ENCODE data around the gene USP28. TPM values are rescaled to one million over a fixed set of nuclear protein-coding genes. Genes with fewer than 3 reads are reported as not detected.
A peak's percentile ranks its signal among the peaks of the same experiment; 100 is the strongest.
"Not testable (repeated sequence)": the region's sequence is repeated elsewhere in the genome, so short reads cannot be mapped to it uniquely, and the experiment has no call there.

Gene USP28
- 34.2 TPM for polyA plus RNA-seq (2013, experiment 1 of 2)
- polyA plus RNA-seq (2013, experiment 2 of 2) = 34.9 TPM

- no peak within 1 kb of the TSS for H2BK15ac ChIP-seq (replicated peaks; ENCODE audit: low read depth)
- peak within 1 kb of the TSS; percentile 38 for H3K4ac ChIP-seq (ENCODE audit: low read depth, low read length)
- DNase-seq = peak; percentile 97
- H3K36me3 ChIP-seq (ENCODE audit: control insufficient read depth, insufficient read depth, low read length) = peaks cover 1% of the 10 kb centered on the region
- H3K27ac ChIP-seq (ENCODE audit: low read depth, low read length) = peak within 1 kb of the TSS; percentile 64
- peak within 1 kb of the TSS; percentile 87 for H2BK5ac ChIP-seq (ENCODE audit: low read length)
- peaks cover 9% of the 10 kb centered on the region for H3K79me1 ChIP-seq (ENCODE audit: low read length)
- WGBS (ENCODE audit: extremely low coverage, insufficient coverage, low lambda C conversion rate) = no CpG with 5 or more reads among the region's 95 CpGs
- peak within 1 kb of the TSS; percentile 84 for H3K4me2 ChIP-seq (ENCODE audit: low read length)
- peaks cover 4% of the 10 kb centered on the region for H3K4me1 ChIP-seq (ENCODE audit: control insufficient read depth, low read depth, low read length)
- H3K9ac ChIP-seq (ENCODE audit: low read length) = peak within 1 kb of the TSS; percentile 94
- peaks cover 26% of the 10 kb centered on the region for H3K79me2 ChIP-seq (ENCODE audit: control insufficient read depth, insufficient read depth, low read length)
- H3K18ac ChIP-seq (ENCODE audit: low read length) = peak within 1 kb of the TSS; percentile 100
- peak within 1 kb of the TSS; percentile 77 for H4K5ac ChIP-seq (ENCODE audit: low read length)
- H2BK120ac ChIP-seq (ENCODE audit: low read depth, low read length) = peak within 1 kb of the TSS; percentile 35
- no peak within 1 kb of the TSS for H2AK5ac ChIP-seq (ENCODE audit: low read length)
- H3K23ac ChIP-seq (ENCODE audit: low read length) = peak within 1 kb of the TSS; percentile 75
- peak within 1 kb of the TSS; percentile 98 for H3K56ac ChIP-seq (ENCODE audit: low read length)
- no peak within 1 kb of the TSS for H4K8ac ChIP-seq (ENCODE audit: low read depth, low read length)
- H3K4me3 ChIP-seq (ENCODE audit: low read length) = peak within 1 kb of the TSS; percentile 74
- no peaks in the 10 kb centered on the region for H3K27me3 ChIP-seq (ENCODE audit: insufficient read depth, low read length, poor library complexity)
These were observed at the start of gene USP28 for GRCh38 chr11:113875234-113876073. Gene USP28, minus strand, starts transcription at chr11:113875572. Its CDS starts 71 bp downstream, at chr11:113875501.

DNA sequence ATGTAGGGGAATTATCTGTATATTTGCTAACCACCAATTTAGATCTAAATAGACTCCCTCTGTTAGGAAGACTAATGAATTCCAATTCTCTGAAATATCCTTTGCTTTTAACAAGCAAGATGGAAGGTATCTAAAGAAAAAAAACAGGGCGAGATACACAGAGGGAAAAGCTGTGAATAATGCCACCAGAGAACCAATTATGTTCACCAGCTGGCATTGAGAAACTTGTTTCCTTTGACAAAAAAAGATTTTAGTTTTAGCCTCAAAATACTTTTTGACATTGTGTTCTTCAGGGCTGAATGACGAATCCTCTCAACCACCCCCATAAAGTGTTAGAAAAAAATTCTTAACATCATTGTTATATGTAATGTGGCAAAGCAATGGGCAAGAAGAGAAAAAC lies 48.2 kb upstream of the USP28 start:
- DNase-seq = no peak
- no peak overlapping the region for H3K56ac ChIP-seq (ENCODE audit: low read length)
- no peak overlapping the region for H4K8ac ChIP-seq (ENCODE audit: low read depth, low read length)
- H2BK5ac ChIP-seq (ENCODE audit: low read length) = no peak overlapping the region
- no peak overlapping the region for H4K5ac ChIP-seq (ENCODE audit: low read length)
- H2BK15ac ChIP-seq (replicated peaks; ENCODE audit: low read depth) = no peak overlapping the region
- no CpG with 5 or more reads among the region's 2 CpGs for WGBS (ENCODE audit: extremely low coverage, insufficient coverage, low lambda C conversion rate)
- no peak overlapping the region for H2AK5ac ChIP-seq (ENCODE audit: low read length)
- no peak overlapping the region for H3K27ac ChIP-seq (ENCODE audit: low read depth, low read length)
- H3K27me3 ChIP-seq (ENCODE audit: insufficient read depth, low read length, poor library complexity) = no peaks in the 10 kb centered on the region
- no peak overlapping the region for H3K4me2 ChIP-seq (ENCODE audit: low read length)
- no peak overlapping the region for H3K23ac ChIP-seq (ENCODE audit: low read length)
- no peak overlapping the region for H3K4ac ChIP-seq (ENCODE audit: low read depth, low read length)
- H3K36me3 ChIP-seq (ENCODE audit: control insufficient read depth, insufficient read depth, low read length) = no peaks in the 10 kb centered on the region
- H3K79me1 ChIP-seq (ENCODE audit: low read length) = no peaks in the 10 kb centered on the region
- H3K9ac ChIP-seq (ENCODE audit: low read length) = no peak overlapping the region
- H3K4me3 ChIP-seq (ENCODE audit: low read length) = no peak overlapping the region
- H2BK120ac ChIP-seq (ENCODE audit: low read depth, low read length) = no peak overlapping the region
- no peak overlapping the region for H3K18ac ChIP-seq (ENCODE audit: low read length)
- H3K4me1 ChIP-seq (ENCODE audit: control insufficient read depth, low read depth, low read length) = no peaks in the 10 kb centered on the region
- no peaks in the 10 kb centered on the region for H3K79me2 ChIP-seq (ENCODE audit: control insufficient read depth, insufficient read depth, low read length)

DNA sequence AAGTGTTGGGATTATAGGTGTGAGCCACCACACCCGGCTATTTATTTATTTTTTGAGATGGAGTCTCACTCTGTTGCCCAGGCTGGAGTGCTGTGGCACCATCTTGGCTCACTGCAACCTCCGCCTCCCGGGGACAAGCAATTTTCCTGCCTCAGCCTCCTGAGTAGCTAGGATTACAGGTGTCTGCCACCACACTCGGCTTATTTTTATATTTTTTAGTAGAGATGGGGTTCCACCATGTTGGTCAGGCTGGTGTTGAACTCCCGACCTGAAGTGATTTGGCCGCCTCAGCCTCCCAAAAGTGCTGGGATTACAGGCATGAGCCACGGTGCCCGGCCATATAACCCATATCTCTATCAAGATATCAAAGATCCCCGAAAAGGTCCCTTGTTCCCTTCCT lies 36.1 kb upstream of the USP28 start:
- not testable (repeated sequence) for H3K27me3 ChIP-seq (ENCODE audit: insufficient read depth, low read length, poor library complexity); H2BK15ac ChIP-seq (replicated peaks; ENCODE audit: low read depth); H3K27ac ChIP-seq (ENCODE audit: low read depth, low read length); H3K4me3 ChIP-seq (ENCODE audit: low read length); H3K4ac ChIP-seq (ENCODE audit: low read depth, low read length); DNase-seq; H3K79me1 ChIP-seq (ENCODE audit: low read length); H3K4me1 ChIP-seq (ENCODE audit: control insufficient read depth, low read depth, low read length); H4K8ac ChIP-seq (ENCODE audit: low read depth, low read length); H2BK5ac ChIP-seq (ENCODE audit: low read length); H3K79me2 ChIP-seq (ENCODE audit: control insufficient read depth, insufficient read depth, low read length); H4K5ac ChIP-seq (ENCODE audit: low read length); H3K56ac ChIP-seq (ENCODE audit: low read length); H3K36me3 ChIP-seq (ENCODE audit: control insufficient read depth, insufficient read depth, low read length); H3K18ac ChIP-seq (ENCODE audit: low read length); H2AK5ac ChIP-seq (ENCODE audit: low read length); H3K9ac ChIP-seq (ENCODE audit: low read length); H3K4me2 ChIP-seq (ENCODE audit: low read length); H2BK120ac ChIP-seq (ENCODE audit: low read depth, low read length); H3K23ac ChIP-seq (ENCODE audit: low read length)
- no CpG with 5 or more reads among the region's 9 CpGs for WGBS (ENCODE audit: extremely low coverage, insufficient coverage, low lambda C conversion rate)

- Histone ChIP-seq H3K56ac (ENCODE audit: low read length) (no peak overlapping the region), H2AK5ac (ENCODE audit: low read length) (no peak overlapping the region), H3K4me1 (ENCODE audit: control insufficient read depth, low read depth, low read length) (no peaks in the 10 kb centered on the region), H3K27me3 (ENCODE audit: insufficient read depth, low read length, poor library complexity) (no peaks in the 10 kb centered on the region), H2BK15ac (replicated peaks; ENCODE audit: low read depth) (no peak overlapping the region), H4K5ac (ENCODE audit: low read length) (no peak overlapping the region), H3K79me1 (ENCODE audit: low read length) (no peaks in the 10 kb centered on the region), H2BK5ac (ENCODE audit: low read length) (no peak overlapping the region), H3K27ac (ENCODE audit: low read depth, low read length) (no peak overlapping the region), H3K18ac (ENCODE audit: low read length) (no peak overlapping the region), H3K4me3 (ENCODE audit: low read length) (no peak overlapping the region), H3K4me2 (ENCODE audit: low read length) (no peak overlapping the region), H3K9ac (ENCODE audit: low read length) (no peak overlapping the region), H2BK120ac (ENCODE audit: low read depth, low read length) (no peak overlapping the region), H3K79me2 (ENCODE audit: control insufficient read depth, insufficient read depth, low read length) (no peaks in the 10 kb centered on the region), H3K4ac (ENCODE audit: low read depth, low read length) (no peak overlapping the region), H4K8ac (ENCODE audit: low read depth, low read length) (no peak overlapping the region), H3K23ac (ENCODE audit: low read length) (no peak overlapping the region), H3K36me3 (ENCODE audit: control insufficient read depth, insufficient read depth, low read length) (no peaks in the 10 kb centered on the region)
- no peak for DNase-seq
- no CpG with 5 or more reads among the region's 9 CpGs for WGBS (ENCODE audit: extremely low coverage, insufficient coverage, low lambda C conversion rate)
These were observed 32.7 kb upstream of the USP28 start for GRCh38 chr11:113908098-113908497.

DNA sequence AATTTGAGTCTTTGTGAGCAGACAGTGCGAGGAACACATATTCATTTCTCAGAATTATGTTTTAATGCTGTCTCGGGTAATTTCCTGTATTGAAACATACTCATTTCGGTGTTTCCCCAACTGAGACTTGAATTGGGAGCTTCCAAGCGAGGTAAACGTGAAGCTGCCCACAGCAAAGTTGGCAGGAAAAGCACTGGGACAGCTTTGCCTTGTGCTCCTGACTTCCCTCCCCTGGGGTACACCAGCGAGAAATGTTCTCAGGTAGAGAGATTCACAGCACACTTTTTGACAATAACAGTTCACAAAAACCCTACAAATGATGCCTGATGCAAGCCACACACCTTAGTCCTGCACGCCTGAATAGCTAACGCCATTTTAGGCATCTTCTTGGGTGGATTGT lies 32.3 kb upstream of the USP28 start:
- no peaks in the 10 kb centered on the region for H3K36me3 ChIP-seq (ENCODE audit: control insufficient read depth, insufficient read depth, low read length)
- H3K4me2 ChIP-seq (ENCODE audit: low read length) = no peak overlapping the region
- no peak overlapping the region for H2BK5ac ChIP-seq (ENCODE audit: low read length)
- no peak overlapping the region for H3K4me3 ChIP-seq (ENCODE audit: low read length)
- no peak overlapping the region for H3K9ac ChIP-seq (ENCODE audit: low read length)
- H2BK120ac ChIP-seq (ENCODE audit: low read depth, low read length) = no peak overlapping the region
- no peak overlapping the region for H3K4ac ChIP-seq (ENCODE audit: low read depth, low read length)
- no peaks in the 10 kb centered on the region for H3K4me1 ChIP-seq (ENCODE audit: control insufficient read depth, low read depth, low read length)
- no peak overlapping the region for H3K27ac ChIP-seq (ENCODE audit: low read depth, low read length)
- H3K23ac ChIP-seq (ENCODE audit: low read length) = no peak overlapping the region
- H3K27me3 ChIP-seq (ENCODE audit: insufficient read depth, low read length, poor library complexity) = no peaks in the 10 kb centered on the region
- no peak overlapping the region for H3K56ac ChIP-seq (ENCODE audit: low read length)
- no peak overlapping the region for H2AK5ac ChIP-seq (ENCODE audit: low read length)
- no peaks in the 10 kb centered on the region for H3K79me2 ChIP-seq (ENCODE audit: control insufficient read depth, insufficient read depth, low read length)
- no peak overlapping the region for H4K8ac ChIP-seq (ENCODE audit: low read depth, low read length)
- DNase-seq = no peak
- H4K5ac ChIP-seq (ENCODE audit: low read length) = no peak overlapping the region
- H2BK15ac ChIP-seq (replicated peaks; ENCODE audit: low read depth) = no peak overlapping the region
- whole genome bisulfite sequencing (ENCODE audit: extremely low coverage, insufficient coverage, low lambda C conversion rate) = no CpG with 5 or more reads among the region's 8 CpGs
- H3K79me1 ChIP-seq (ENCODE audit: low read length) = no peaks in the 10 kb centered on the region
- H3K18ac ChIP-seq (ENCODE audit: low read length) = no peak overlapping the region
